ENCODE measurements around the gene KAZN.

KAZN gene

GRCh38 chr1:14946684-14947238, 348.3 kb downstream of the KAZN start:
- TF ChIP-seq ESRRG (CRISPR knock-in tag; IDR thresholded peaks at IDR 0.05) (no peak), ZFP3 (CRISPR knock-in tag; IDR thresholded peaks at IDR 0.05) (peak; percentile 78; the same call in 1 of the 2 replicates), PPARA (CRISPR knock-in tag; IDR thresholded peaks at IDR 0.05; ENCODE audit: borderline replicate concordance) (no peak), CSDC2 (CRISPR knock-in tag; IDR thresholded peaks at IDR 0.05) (0 out of 2 replicates have a peak, but pooled peaks have one; percentile 17)
- TF ChIP-seq, protein P1, sequence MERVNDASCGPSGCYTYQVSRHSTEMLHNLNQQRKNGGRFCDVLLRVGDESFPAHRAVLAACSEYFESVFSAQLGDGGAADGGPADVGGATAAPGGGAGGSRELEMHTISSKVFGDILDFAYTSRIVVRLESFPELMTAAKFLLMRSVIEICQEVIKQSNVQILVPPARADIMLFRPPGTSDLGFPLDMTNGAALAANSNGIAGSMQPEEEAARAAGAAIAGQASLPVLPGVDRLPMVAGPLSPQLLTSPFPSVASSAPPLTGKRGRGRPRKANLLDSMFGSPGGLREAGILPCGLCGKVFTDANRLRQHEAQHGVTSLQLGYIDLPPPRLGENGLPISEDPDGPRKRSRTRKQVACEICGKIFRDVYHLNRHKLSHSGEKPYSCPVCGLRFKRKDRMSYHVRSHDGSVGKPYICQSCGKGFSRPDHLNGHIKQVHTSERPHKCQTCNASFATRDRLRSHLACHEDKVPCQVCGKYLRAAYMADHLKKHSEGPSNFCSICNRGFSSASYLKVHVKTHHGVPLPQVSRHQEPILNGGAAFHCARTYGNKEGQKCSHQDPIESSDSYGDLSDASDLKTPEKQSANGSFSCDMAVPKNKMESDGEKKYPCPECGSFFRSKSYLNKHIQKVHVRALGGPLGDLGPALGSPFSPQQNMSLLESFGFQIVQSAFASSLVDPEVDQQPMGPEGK (CRISPR knock-in tag; IDR thresholded peaks at IDR 0.05; ENCODE audit: borderline replicate concordance): no peak

DNA sequence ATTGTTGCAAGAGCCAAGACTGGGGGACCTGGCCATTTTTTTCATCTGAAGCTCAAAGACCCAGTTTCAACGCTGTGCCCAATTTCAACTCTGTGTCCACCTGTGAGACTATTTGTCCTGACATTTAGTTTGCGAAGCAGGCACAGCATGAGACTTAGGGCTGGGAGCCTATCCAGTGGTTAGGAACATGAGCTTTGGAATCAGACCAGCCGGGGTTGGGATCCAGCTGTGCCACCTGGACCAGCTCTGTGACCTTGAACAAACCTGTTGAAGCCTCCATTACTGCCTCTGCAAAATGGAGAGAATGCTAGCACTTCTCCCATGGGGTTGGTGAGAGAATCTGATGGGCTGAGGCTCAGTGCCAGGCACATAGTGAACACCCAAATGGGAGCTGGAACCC, 348.9 kb downstream of the KAZN start:
- no peak for TF ChIP-seq POU6F1 (CRISPR knock-in tag; IDR thresholded peaks at IDR 0.05; ENCODE audit: borderline replicate concordance, low read depth)
- no peak for TF ChIP-seq CSDC2 (CRISPR knock-in tag; IDR thresholded peaks at IDR 0.05)
- TF ChIP-seq ZC3H10 (CRISPR knock-in tag; IDR thresholded peaks at IDR 0.05): no peak
- no peak for TF ChIP-seq ISL1 (CRISPR knock-in tag; IDR thresholded peaks at IDR 0.05)
- no peak for TF ChIP-seq ZNF70 (CRISPR knock-in tag; IDR thresholded peaks at IDR 0.05)
- TF ChIP-seq ZFP3 (CRISPR knock-in tag; IDR thresholded peaks at IDR 0.05): no peak
- TF ChIP-seq ZNF8 (CRISPR knock-in tag; IDR thresholded peaks at IDR 0.05): no peak
- no peak for TF ChIP-seq TCF4 (CRISPR knock-in tag; IDR thresholded peaks at IDR 0.05; ENCODE audit: borderline replicate concordance)
- TF ChIP-seq SNAI2 (CRISPR knock-in tag; IDR thresholded peaks at IDR 0.05): no peak
- no peak for TF ChIP-seq ZFP30 (CRISPR knock-in tag; IDR thresholded peaks at IDR 0.05)
- TF ChIP-seq ZNF565 (CRISPR knock-in tag; conservative IDR thresholded peaks at IDR 0.05; ENCODE audit: low read depth): no peak
- TF ChIP-seq TOX (CRISPR knock-in tag; IDR thresholded peaks at IDR 0.05; ENCODE audit: borderline replicate concordance): no peak
- TF ChIP-seq, protein P1 (CRISPR knock-in tag; IDR thresholded peaks at IDR 0.05; ENCODE audit: borderline replicate concordance): no peak
- TF ChIP-seq BACH2 (CRISPR knock-in tag; IDR thresholded peaks at IDR 0.05; ENCODE audit: borderline replicate concordance): no peak
- TF ChIP-seq PPARA (CRISPR knock-in tag; IDR thresholded peaks at IDR 0.05; ENCODE audit: borderline replicate concordance): no peak
- no peak for ATAC-seq

More at GRCh38 chr1:14946684-14947238, 348.3 kb downstream of the KAZN start:
- ATAC-seq: peak; percentile 14

DNA sequence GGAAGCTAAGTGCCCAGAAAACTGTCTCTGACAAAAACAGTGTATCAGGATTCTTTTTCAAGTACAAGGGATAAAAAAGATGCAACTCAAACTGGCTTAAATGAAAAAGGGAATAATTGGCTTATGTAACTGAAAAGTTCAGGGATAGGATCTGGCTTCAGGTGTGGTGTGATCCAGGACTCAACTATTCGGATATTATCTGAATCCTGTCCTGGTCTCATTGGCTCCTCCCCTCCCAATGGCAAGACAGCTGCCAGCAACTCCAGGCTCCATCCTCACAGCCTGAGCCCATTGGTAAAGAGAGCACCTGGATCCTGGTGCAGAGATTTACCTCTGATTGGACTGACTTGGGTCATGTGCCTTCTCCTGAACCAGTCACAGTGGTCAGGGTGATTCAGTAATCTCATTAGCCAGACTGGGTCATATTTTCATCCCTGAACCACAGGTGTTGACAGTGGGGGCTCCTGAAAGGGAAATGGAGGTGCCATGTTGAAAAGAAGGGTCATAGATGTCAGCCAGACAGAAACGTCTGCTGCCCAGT, 349.7 kb downstream of the KAZN start:
- TF ChIP-seq ZC3H10 (CRISPR knock-in tag; IDR thresholded peaks at IDR 0.05) (no peak), CREB5 (CRISPR knock-in tag; IDR thresholded peaks at IDR 0.05; ENCODE audit: low read depth) (no peak), OSR1 (CRISPR knock-in tag; IDR thresholded peaks at IDR 0.05) (no peak), ZNF70 (CRISPR knock-in tag; IDR thresholded peaks at IDR 0.05) (no peak), ZNF8 (CRISPR knock-in tag; IDR thresholded peaks at IDR 0.05) (no peak), CSDC2 (CRISPR knock-in tag; IDR thresholded peaks at IDR 0.05) (no peak), ISL1 (CRISPR knock-in tag; IDR thresholded peaks at IDR 0.05) (no peak), SNAI2 (CRISPR knock-in tag; IDR thresholded peaks at IDR 0.05) (no peak), RARB (CRISPR knock-in tag; IDR thresholded peaks at IDR 0.05) (no peak), GLIS3 (CRISPR knock-in tag; IDR thresholded peaks at IDR 0.05) (no peak), ARNTL (CRISPR knock-in tag; IDR thresholded peaks at IDR 0.05; ENCODE audit: borderline replicate concordance, low read depth) (no peak), ZFP30 (CRISPR knock-in tag; IDR thresholded peaks at IDR 0.05) (no peak), POU6F1 (CRISPR knock-in tag; IDR thresholded peaks at IDR 0.05; ENCODE audit: borderline replicate concordance, low read depth) (no peak), TOX (CRISPR knock-in tag; IDR thresholded peaks at IDR 0.05; ENCODE audit: borderline replicate concordance) (no peak), PPARA (CRISPR knock-in tag; IDR thresholded peaks at IDR 0.05; ENCODE audit: borderline replicate concordance) (no peak), CSRNP3 (CRISPR knock-in tag; IDR thresholded peaks at IDR 0.05) (no peak), ZNF565 (CRISPR knock-in tag; conservative IDR thresholded peaks at IDR 0.05; ENCODE audit: low read depth) (no peak)
- TF ChIP-seq, protein P1 (CRISPR knock-in tag; IDR thresholded peaks at IDR 0.05; ENCODE audit: borderline replicate concordance): no peak
- no peak for ATAC-seq
